ENCODE measurements around the gene M1AP. TPM values are rescaled to one million over a fixed set of nuclear protein-coding genes. Genes with fewer than 3 reads are reported as not detected.

The M1AP gene
- total RNA-seq, 2 donors from 2014 or later, result not detected

GRCh38 chr2:74510272-74510671 is 137.9 kb downstream of the M1AP start:
- DNase-seq, result no peak
- peaks cover 41% of the 10 kb centered on the region for H3K27me3 Mint-ChIP-seq (ENCODE audit: low read depth)
- H3K4me3 Mint-ChIP-seq, result peak overlapping the region in 1 of 2 donors; percentile 52

GRCh38 chr2:74507926-74508520 is 140.1 kb downstream of the M1AP start:
- peak overlapping the region; percentile 98 for H3K27ac Mint-ChIP-seq
- H3K36me3 Mint-ChIP-seq (ENCODE audit: insufficient read depth in 2 of 2), result peaks cover 6 to 15% of the 10 kb centered on the region in 2 donors
- peaks cover 42% of the 10 kb centered on the region for H3K27me3 Mint-ChIP-seq (ENCODE audit: low read depth)
- DNase-seq (peak; percentile 32 to 34), ATAC-seq (replicated peaks in 1 of 2) (peak in 1 of 2 donors; percentile 16)
- H3K9me3 Mint-ChIP-seq, result no peaks in the 10 kb centered on the region
- H3K4me1 Mint-ChIP-seq (ENCODE audit: low read depth), result peaks cover 64% of the 10 kb centered on the region
- peak overlapping the region; percentile 90 to 92 for H3K4me3 Mint-ChIP-seq

More at GRCh38 chr2:74510272-74510671, 137.9 kb downstream of the M1AP start:
- H3K36me3 Mint-ChIP-seq (ENCODE audit: insufficient read depth in 2 of 2), result peaks cover 3 to 9% of the 10 kb centered on the region in 2 donors
- no peak overlapping the region for H3K27ac Mint-ChIP-seq
- H3K9me3 Mint-ChIP-seq, result no peaks in the 10 kb centered on the region
- H3K4me1 Mint-ChIP-seq (ENCODE audit: low read depth), result peaks cover 46% of the 10 kb centered on the region
- no peak for ATAC-seq (replicated peaks in 1 of 2)

Other genes starting within 250 kb of the M1AP start
- 1 to 10 TPM; 3.7 to 4.9 TPM for gene C2orf81, start 226.7 kb downstream of the M1AP start, total RNA-seq
- 10 to 100 TPM; 67.6 to 67.9 TPM for gene WDR54, start 226.6 kb downstream of the M1AP start, total RNA-seq
- 1 to 10 TPM; 3.1 to 4.8 TPM for gene RTKN, start 206.4 kb downstream of the M1AP start, total RNA-seq
- gene INO80B, start 193.2 kb downstream of the M1AP start, total RNA-seq, result 10 to 100 TPM; 39.2 to 44.1 TPM
- gene WBP1, start 189.9 kb downstream of the M1AP start, total RNA-seq, result 10 to 100 TPM; 65.0 to 87.7 TPM
- 10 to 100 TPM; 64.7 to 65.1 TPM for gene MOGS, start 182.9 kb downstream of the M1AP start, total RNA-seq
- 10 to 100 TPM; 65.7 to 80.7 TPM for gene MRPL53, start 175.7 kb downstream of the M1AP start, total RNA-seq
- gene CCDC142, start 165.3 kb downstream of the M1AP start, total RNA-seq, result 1 to 10 TPM; 9.0 to 9.5 TPM
- gene TTC31, start 165.2 kb downstream of the M1AP start, total RNA-seq, result 10 to 100 TPM; 41.8 to 43.9 TPM
- 1 to 10 TPM; 1.2 TPM for gene LBX2, start 148.7 kb downstream of the M1AP start, total RNA-seq
- gene PCGF1, start 140.6 kb downstream of the M1AP start, total RNA-seq, result 10 to 100 TPM; 46.9 to 63.1 TPM
- gene TLX2, start 133.9 kb downstream of the M1AP start, total RNA-seq, result 1 to 10 TPM; 1.4 to 2.4 TPM
- 1 to 10 TPM; 1.5 to 1.9 TPM for gene DQX1, start 122.1 kb downstream of the M1AP start, total RNA-seq
- 100 to 1,000 TPM; 128 to 136 TPM for gene AUP1, start 118.6 kb downstream of the M1AP start, total RNA-seq
- gene HTRA2, start 118.4 kb downstream of the M1AP start, total RNA-seq, result 10 to 100 TPM; 74.3 to 84.9 TPM
- 1 to 10 TPM; 3.1 to 3.6 TPM for gene LOXL3, start 94.4 kb downstream of the M1AP start, total RNA-seq
- gene DOK1, start 93.6 kb downstream of the M1AP start, total RNA-seq, result 10 to 100 TPM; 20.6 to 25.6 TPM
- gene SEMA4F, start 5.9 kb upstream of the M1AP start, total RNA-seq, result 1 to 10 TPM; 6.4 to 9.7 TPM
- 10 to 100 TPM; 31.2 to 36.4 TPM for gene HK2, start 185.8 kb upstream of the M1AP start, total RNA-seq

Measured in activated T-cell treated with anti-CD3 and anti-CD28 coated beads, Interleukin-2, amount 50 U/mL, for 72 hours (primary cell).